ENCODE measurements around the gene ALPL. TPM values are rescaled to one million over a fixed set of nuclear protein-coding genes. Genes with fewer than 3 reads are reported as not detected.

The ALPL gene
- total and polyA plus RNA-seq, 9 of the 15 experiments (the other 6 are each of a cell fraction or from before 2014, with no cell fraction given) = 0.04 to 0.38 (median 0.18) TPM; not detected in 4

- no peaks in the 10 kb centered on the region for H3K79me2 ChIP-seq (ENCODE audit: control insufficient read depth, insufficient read depth, low read length)
- no peak overlapping the region for H3K9ac ChIP-seq (ENCODE audit: insufficient read depth in 1 of 2, low read depth in 2 of 2, low read length in 2 of 2)
- peak; percentile 83 for FAIRE-seq
- no peak overlapping the region for H3K4me3 ChIP-seq
- H3K4me1 ChIP-seq (replicated peaks in 1 of 2; ENCODE audit: control insufficient read depth in 2 of 2, insufficient read depth in 2 of 2, low read length in 2 of 2) = peaks cover 6 to 58% of the 10 kb centered on the region in 2 experiments; a peak in 3 of 5 replicates
- peaks cover 20% of the 10 kb centered on the region for H3K36me3 ChIP-seq (ENCODE audit: control insufficient read depth, insufficient read depth, low read length)
- H3K27ac ChIP-seq (ENCODE audit: extremely low read depth, low read depth, low read length) = no peak overlapping the region
- peak; percentile 81 to 87 (median 83) for DNase-seq (ENCODE audit: extremely low read depth in 1 of 4, low spot score in 3 of 4)
- POLR2A ChIA-PET = interaction anchor here (0.6 to 1.3 kb wide), 5 partner anchors 8 to 1265 kb away, joined by 3 to 4 read pairs (median 3); no protein-coding TSS in a partner anchor
- H3K9me1 ChIP-seq (ENCODE audit: control insufficient read depth, insufficient read depth, low read length) = no peaks in the 10 kb centered on the region
- CTCF ChIA-PET (ENCODE audit: low intra/inter-chr PET ratio) = interaction anchor here (0.6 to 1.6 kb wide), 5 partner anchors 35 to 225 kb away, joined by 3 to 10 read pairs (median 5); partner anchors contain the start of gene ALPL
- H3K9me3 ChIP-seq (replicated peaks; ENCODE audit: control insufficient read depth, insufficient read depth, low read depth, low read length) = no peaks in the 10 kb centered on the region
- in situ Hi-C loops (cut with MboI) = no loop called here
- H3K4me2 ChIP-seq (ENCODE audit: insufficient read depth, low read length) = no peak overlapping the region
- 0 out of 5 replicates have a peak, but pooled peaks cover 0 to 7% of the 10 kb centered on the region in 2 experiments for H3K27me3 ChIP-seq (ENCODE audit: control insufficient read depth in 2 of 2, insufficient read depth in 2 of 2, low read length in 2 of 2)
- 49% methylated on average over 25 of the region's 26 CpGs for WGBS (ENCODE audit: insufficient coverage, low coverage, missing lambda C conversion rate)
- intact Hi-C loops (cut with micrococcal nuclease) = loop anchor here (1.0 to 10.0 kb wide), 3 partner anchors 64 to 225 kb away; no protein-coding TSS in a partner anchor
- no peak overlapping the region for H2AFZ ChIP-seq (ENCODE audit: low read depth, low read length)
- ATAC-seq = peak; percentile 83
- BruUV-seq (replicated peaks) = no TSS peak
- H4K20me1 ChIP-seq (replicated peaks; ENCODE audit: control insufficient read depth, insufficient read depth, low read length) = peaks cover 10% of the 10 kb centered on the region
- 0 out of 2 replicates have a peak, but pooled peaks have one; percentile 14 for TF ChIP-seq CREM (IDR thresholded peaks at IDR 0.05; ENCODE audit: low read depth)
- no peak for TF ChIP-seq CBFB (CRISPR knock-in tag; IDR thresholded peaks at IDR 0.05)
- TF ChIP-seq TCF7L2 (IDR thresholded peaks at IDR 0.05; ENCODE audit: low read depth, low read length) = no peak
- peak; percentile 32 for TF ChIP-seq POLR2B (IDR thresholded peaks at IDR 0.05; ENCODE audit: low read depth, partially characterized antibody)
- peak; percentile 32; the same call in 1 of the 2 replicates for TF ChIP-seq DMBX1 (CRISPR knock-in tag; IDR thresholded peaks at IDR 0.05; ENCODE audit: borderline replicate concordance)
- no peak for TF ChIP-seq TBP (optimal IDR thresholded peaks at IDR 0.05; ENCODE audit: low read depth, low read length)
- no peak for TF ChIP-seq RFX5 (IDR thresholded peaks at IDR 0.05; ENCODE audit: low read depth, low read length)
- no peak for TF ChIP-seq MITF (IDR thresholded peaks at IDR 0.05)
- peak; percentile 37 for TF ChIP-seq CTBP1 (IDR thresholded peaks at IDR 0.05; ENCODE audit: borderline replicate concordance)
- no peak for TF ChIP-seq HNRNPK (IDR thresholded peaks at IDR 0.05; ENCODE audit: low read depth, low read length, poor library complexity, severe bottlenecking)
- no peak for TF ChIP-seq ZNF133 (CRISPR knock-in tag; IDR thresholded peaks at IDR 0.05)
- TF ChIP-seq RBM25 (IDR thresholded peaks at IDR 0.05; ENCODE audit: low read depth, low read length, severe bottlenecking) = peak; percentile 56
- TF ChIP-seq OTX1 (CRISPR knock-in tag; IDR thresholded peaks at IDR 0.05) = no peak
- peak; percentile 13 for TF ChIP-seq CTCFL (IDR thresholded peaks at IDR 0.05; ENCODE audit: borderline replicate concordance, insufficient read depth, low read depth, low read length, poor library complexity, severe bottlenecking)
- peak; percentile 62 for TF ChIP-seq ETV1 (tag; conservative IDR thresholded peaks at IDR 0.05; ENCODE audit: low read depth)
- no peak for TF ChIP-seq GABPA (tag; conservative IDR thresholded peaks at IDR 0.05; ENCODE audit: low read depth)
- TF ChIP-seq FOSL1 (tag; conservative IDR thresholded peaks at IDR 0.05) = peak; percentile 9; the same call in 1 of the 2 replicates
Measured at GRCh38 chr1:21594935-21595897, 86.0 kb downstream of the ALPL start.
